Astrocyte (in vitro differentiated cells and primary cell): ENCODE measurements around the gene UBE2D2.

ENCODE experiments used
- CTCF ChIP-seq: IDR thresholded peaks from 2 replicates; pipeline ENCODE4 v1.5.1; 2011; ENCODE audit warnings: low read depth, mild to moderate bottlenecking, inconsistent platforms, low read length, moderate library complexity; ENCODE audit not compliant: insufficient read depth
- EZH2 ChIP-seq: IDR thresholded peaks from 2 replicates; pipeline ENCODE4 v1.6.1; 2012; ENCODE audit warnings: mild to moderate bottlenecking, low read length, inconsistent platforms; ENCODE audit not compliant: insufficient read depth

- TF ChIP-seq CTCF (no peak), EZH2 (no peak)
Measured at GRCh38 chr5:139663207-139664085, 102.3 kb downstream of the UBE2D2 start.
